SH-SY5Y (cell line): Measurements from ENCODE around the gene ZDHHC8.

Experiments used
- GATA2 ChIP-seq: IDR thresholded peaks from 2 replicates; pipeline ENCODE4 v1.6.1; 2011; ENCODE audit warnings: mild to moderate bottlenecking, low read depth, low read length
- GATA3 ChIP-seq: IDR thresholded peaks from 2 replicates; pipeline ENCODE4 v1.6.1; 2011; ENCODE audit warnings: low read depth, mild to moderate bottlenecking, low read length, moderate library complexity

DNA sequence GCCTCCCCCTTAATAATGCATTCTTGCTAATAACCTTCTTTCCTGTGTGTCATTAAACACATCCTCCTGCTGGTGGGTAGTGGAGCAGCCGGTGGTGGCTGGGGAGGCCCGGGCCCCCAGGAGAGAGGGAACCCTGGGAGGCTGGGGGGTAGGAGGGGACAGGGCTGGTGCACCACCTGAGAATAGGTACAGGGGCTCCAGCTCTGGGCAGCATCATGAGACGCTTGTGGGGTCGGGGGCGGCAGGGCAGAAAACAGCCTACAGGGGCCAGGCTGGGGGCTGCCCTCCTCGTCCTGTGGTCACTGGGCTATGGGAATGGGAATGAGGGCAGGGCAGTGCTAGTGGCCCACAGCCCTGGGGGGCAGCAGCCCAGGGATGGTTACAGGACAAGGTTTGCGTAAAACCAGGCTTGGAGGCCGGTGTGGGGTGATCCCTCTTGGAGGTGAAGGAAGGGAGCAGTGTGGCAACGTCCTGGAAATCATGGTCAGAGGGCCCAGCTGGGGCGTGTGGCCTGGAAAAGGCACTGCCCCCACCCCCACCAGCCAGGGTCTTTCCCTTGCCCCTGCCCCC is 37.7 kb downstream of the ZDHHC8 start:
- TF ChIP-seq GATA2 (no peak), GATA3 (no peak)
